KBM-7 (cell line): ENCODE measurements around the gene ACAT2.
A peak's percentile ranks its signal among the peaks of the same experiment; 100 is the strongest.

Experiments
- DNase-seq: peaks from one replicate; pipeline ENCODE4 v3.0.0-alpha.2; 2015
- in situ Hi-C: fragments of 300-500 bp; cut with MboI; formaldehyde crosslinking; loops from 2 replicates; pipeline ENCODE4 v1.14.3; 2020; ENCODE audit warnings: low sequenced_read_pairs, low pct_unique_long_range_greater_than_20kb, mixed read lengths

Gene ACAT2

DNA sequence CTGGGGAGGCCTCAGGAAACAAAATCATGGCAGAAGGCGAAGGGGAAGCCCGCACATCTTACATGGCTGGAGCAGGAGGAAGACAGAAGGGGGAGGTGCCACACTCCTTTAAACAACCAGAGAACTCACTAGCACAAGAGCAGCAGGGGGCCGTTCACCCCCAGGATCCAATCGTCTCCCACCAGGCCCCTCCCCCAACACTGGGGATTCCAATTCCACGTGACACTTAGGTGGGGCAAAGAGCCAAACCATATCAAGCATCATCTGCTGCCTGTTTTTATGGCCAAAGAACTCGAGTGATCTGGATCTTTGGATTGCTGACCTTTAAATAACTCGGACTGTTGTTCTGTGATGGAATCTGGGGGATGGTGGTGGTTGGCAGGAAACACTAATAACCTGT lies 66.2 kb downstream of the ACAT2 start:
- peak; percentile 20 for DNase-seq
- in situ Hi-C loops, result no loop called here
